ENCODE measurements around the gene TSPEAR.

DNA sequence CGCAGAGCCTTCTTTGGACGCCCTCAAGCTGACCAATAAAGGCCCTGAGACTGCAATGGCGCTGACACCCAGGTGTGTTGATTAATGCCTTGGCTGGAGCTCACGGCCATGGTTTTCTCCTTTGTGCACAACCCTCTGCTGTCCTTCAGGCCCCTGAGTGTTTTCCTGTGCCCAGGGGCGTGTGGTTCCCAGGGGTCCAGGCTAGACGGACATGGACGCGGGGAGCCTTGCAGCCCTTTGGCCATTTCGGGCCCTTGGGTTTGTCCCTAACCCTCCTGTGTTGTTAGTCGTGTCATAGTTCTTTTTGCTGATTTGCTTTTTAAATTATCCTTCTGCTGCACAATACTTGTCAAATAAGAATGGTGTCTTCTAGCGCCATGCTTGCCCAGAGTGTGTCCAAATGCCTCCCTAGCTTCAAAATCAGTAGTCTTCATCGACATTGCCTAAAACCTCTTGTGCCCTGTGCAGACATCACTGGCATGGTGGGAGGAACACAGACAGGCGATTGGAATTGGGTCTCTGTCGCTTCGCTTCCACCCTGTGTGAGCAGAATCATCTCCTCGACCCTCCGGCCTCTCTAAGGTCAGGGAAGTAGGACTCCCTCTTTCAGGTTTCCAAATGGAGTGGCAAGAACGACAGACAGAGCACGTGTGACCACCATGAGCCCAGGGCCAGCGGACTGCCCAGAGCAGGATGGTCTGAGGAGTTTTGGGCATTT, 135.9 kb downstream of the TSPEAR start:
- TF ChIP-seq RFX5 (IDR thresholded peaks at IDR 0.05; ENCODE audit: low read depth, low read length) (no peak), CBFB (CRISPR knock-in tag; IDR thresholded peaks at IDR 0.05) (no peak), ATF7 (IDR thresholded peaks at IDR 0.05) (no peak), TRIM28 (IDR thresholded peaks at IDR 0.05) (no peak), SMC3 (conservative IDR thresholded peaks at IDR 0.05; ENCODE audit: insufficient read depth, low read depth, low read length) (no peak), NR3C1 (CRISPR knock-in tag; IDR thresholded peaks at IDR 0.05) (no peak), KDM1A (IDR thresholded peaks at IDR 0.05) (no peak), FOXM1 (IDR thresholded peaks at IDR 0.05; ENCODE audit: low read depth) (no peak), FOXM1 (CRISPR knock-in tag; IDR thresholded peaks at IDR 0.05; ENCODE audit: low read depth) (no peak), TARDBP (IDR thresholded peaks at IDR 0.05) (no peak), POLR2A (conservative IDR thresholded peaks at IDR 0.05) (no peak)
- TF ChIP-seq, protein P1, sequence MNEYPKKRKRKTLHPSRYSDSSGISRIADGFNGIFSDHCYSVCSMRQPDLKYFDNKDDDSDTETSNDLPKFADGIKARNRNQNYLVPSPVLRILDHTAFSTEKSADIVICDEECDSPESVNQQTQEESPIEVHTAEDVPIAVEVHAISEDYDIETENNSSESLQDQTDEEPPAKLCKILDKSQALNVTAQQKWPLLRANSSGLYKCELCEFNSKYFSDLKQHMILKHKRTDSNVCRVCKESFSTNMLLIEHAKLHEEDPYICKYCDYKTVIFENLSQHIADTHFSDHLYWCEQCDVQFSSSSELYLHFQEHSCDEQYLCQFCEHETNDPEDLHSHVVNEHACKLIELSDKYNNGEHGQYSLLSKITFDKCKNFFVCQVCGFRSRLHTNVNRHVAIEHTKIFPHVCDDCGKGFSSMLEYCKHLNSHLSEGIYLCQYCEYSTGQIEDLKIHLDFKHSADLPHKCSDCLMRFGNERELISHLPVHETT (CRISPR knock-in tag; conservative IDR thresholded peaks at IDR 0.05 in 1 of 2, IDR thresholded peaks at IDR 0.05 in 1 of 2), result no peak
- TF ChIP-seq, protein P2, sequence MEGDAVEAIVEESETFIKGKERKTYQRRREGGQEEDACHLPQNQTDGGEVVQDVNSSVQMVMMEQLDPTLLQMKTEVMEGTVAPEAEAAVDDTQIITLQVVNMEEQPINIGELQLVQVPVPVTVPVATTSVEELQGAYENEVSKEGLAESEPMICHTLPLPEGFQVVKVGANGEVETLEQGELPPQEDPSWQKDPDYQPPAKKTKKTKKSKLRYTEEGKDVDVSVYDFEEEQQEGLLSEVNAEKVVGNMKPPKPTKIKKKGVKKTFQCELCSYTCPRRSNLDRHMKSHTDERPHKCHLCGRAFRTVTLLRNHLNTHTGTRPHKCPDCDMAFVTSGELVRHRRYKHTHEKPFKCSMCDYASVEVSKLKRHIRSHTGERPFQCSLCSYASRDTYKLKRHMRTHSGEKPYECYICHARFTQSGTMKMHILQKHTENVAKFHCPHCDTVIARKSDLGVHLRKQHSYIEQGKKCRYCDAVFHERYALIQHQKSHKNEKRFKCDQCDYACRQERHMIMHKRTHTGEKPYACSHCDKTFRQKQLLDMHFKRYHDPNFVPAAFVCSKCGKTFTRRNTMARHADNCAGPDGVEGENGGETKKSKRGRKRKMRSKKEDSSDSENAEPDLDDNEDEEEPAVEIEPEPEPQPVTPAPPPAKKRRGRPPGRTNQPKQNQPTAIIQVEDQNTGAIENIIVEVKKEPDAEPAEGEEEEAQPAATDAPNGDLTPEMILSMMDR (IDR thresholded peaks at IDR 0.05 in 2 of 3, conservative IDR thresholded peaks at IDR 0.05 in 1 of 3; ENCODE audit: insufficient read depth in 2 of 3, low read depth in 1 of 3, low read length in 3 of 3), result no peak
- TF ChIP-seq, protein P3, sequence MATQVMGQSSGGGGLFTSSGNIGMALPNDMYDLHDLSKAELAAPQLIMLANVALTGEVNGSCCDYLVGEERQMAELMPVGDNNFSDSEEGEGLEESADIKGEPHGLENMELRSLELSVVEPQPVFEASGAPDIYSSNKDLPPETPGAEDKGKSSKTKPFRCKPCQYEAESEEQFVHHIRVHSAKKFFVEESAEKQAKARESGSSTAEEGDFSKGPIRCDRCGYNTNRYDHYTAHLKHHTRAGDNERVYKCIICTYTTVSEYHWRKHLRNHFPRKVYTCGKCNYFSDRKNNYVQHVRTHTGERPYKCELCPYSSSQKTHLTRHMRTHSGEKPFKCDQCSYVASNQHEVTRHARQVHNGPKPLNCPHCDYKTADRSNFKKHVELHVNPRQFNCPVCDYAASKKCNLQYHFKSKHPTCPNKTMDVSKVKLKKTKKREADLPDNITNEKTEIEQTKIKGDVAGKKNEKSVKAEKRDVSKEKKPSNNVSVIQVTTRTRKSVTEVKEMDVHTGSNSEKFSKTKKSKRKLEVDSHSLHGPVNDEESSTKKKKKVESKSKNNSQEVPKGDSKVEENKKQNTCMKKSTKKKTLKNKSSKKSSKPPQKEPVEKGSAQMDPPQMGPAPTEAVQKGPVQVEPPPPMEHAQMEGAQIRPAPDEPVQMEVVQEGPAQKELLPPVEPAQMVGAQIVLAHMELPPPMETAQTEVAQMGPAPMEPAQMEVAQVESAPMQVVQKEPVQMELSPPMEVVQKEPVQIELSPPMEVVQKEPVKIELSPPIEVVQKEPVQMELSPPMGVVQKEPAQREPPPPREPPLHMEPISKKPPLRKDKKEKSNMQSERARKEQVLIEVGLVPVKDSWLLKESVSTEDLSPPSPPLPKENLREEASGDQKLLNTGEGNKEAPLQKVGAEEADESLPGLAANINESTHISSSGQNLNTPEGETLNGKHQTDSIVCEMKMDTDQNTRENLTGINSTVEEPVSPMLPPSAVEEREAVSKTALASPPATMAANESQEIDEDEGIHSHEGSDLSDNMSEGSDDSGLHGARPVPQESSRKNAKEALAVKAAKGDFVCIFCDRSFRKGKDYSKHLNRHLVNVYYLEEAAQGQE (IDR thresholded peaks at IDR 0.05; ENCODE audit: borderline replicate concordance), result no peak
- TF ChIP-seq, protein P3 (CRISPR knock-in tag; IDR thresholded peaks at IDR 0.05; ENCODE audit: low read depth), result no peak
